ENCODE measurements around the gene FGF10.
A peak's percentile ranks its signal among the peaks of the same experiment; 100 is the strongest.

The FGF10 gene

DNA sequence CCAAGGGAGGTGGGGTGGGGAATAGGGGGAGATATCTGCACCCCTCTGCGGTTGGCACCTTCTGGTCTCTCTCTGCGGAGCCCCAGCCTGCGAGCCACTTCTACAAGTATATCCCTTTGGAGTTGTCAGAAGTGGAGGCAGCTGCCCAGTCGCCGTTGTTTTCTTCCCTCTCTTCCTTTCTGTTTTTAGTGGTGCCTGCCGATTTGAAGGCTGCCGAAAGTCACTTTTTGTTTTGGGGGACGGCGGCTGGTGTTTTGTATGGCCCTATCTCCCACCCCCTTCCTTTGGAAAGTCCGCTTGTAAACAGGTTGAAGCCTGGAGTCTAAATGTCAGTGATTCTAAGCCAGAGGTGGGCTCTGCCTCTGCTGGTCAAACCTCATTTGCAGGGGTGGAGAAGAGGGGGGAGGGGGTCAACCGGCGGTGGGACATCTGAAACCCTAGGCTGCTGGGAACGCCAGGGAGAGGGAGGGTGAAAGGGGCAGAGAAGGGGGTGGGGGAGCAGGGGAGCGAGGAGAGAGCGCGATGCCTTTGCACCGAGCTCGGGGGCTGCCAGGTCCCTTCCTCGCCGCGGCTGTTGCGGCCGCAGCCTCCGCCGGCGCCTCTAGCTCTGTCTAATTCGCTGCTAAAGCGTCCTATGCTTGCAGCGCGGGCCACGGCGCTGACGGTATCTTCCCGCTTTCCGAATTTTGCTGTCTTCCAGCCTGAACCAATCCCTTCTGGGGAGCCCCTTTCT lies at the start of gene FGF10:
Gene FGF10, minus strand, starts transcription at position 331 of the 733 bp plus-strand sequence. CDS start 738 bp downstream, outside the sequence.
- DNase-seq (ENCODE audit: low spot score in 2 of 2) = no peak
- Mint-ChIP-seq H3K4me1 (no peaks in the 10 kb centered on the region), H3K36me3 (no peaks in the 10 kb centered on the region), H3K9me3 (peaks cover 11% of the 10 kb centered on the region), H3K27ac (no peak within 1 kb of the TSS), H3K4me3 (no peak within 1 kb of the TSS)
- ATAC-seq = peak; percentile 34

DNA sequence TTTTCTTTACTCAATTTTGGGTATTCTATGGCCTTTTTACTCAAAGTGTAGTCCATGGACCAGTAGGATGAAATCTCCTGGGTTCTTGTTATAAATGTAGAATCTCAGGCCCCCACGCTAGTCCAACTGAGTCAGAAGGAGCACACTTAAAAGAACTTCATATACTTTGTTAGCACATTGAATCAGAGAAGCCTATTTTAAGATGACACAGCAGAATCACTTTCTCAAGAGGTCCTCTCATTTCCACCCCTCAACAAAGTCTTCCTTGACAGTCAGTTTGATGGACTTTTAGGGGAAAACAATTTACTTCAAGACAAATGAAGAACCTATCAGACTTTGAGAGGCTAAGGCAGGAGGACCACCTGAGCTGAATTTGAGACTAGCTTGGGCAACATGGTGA lies 37.7 kb upstream of the FGF10 start:
- H3K36me3 Mint-ChIP-seq = no peaks in the 10 kb centered on the region
- H3K4me1 Mint-ChIP-seq = no peaks in the 10 kb centered on the region
- H3K4me3 Mint-ChIP-seq = no peak overlapping the region
- DNase-seq (ENCODE audit: low spot score in 2 of 2) (no peak), ATAC-seq (no peak)
- peaks cover 11% of the 10 kb centered on the region for H3K9me3 Mint-ChIP-seq
- H3K27ac Mint-ChIP-seq = no peak overlapping the region

DNA sequence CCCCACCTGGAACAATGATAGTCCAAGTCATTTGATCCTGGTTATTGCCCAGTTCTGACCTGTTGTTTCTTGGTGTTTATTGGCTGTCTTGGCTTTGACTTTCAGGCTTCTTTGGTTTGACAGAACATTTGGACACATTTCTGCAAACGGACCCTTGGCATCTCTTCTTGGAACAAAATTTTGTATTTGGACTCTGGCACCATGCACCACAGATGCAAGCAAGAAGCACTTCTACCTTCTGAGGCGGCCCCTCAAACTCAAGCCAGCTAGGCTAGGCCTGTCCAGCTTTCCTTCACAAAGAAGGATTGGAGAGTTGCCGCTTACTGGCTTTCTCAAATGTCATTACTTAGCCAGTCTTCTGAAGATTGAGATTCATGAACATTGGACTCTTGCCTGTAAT lies 23.1 kb upstream of the FGF10 start:
- H3K4me3 Mint-ChIP-seq = no peak overlapping the region
- H3K9me3 Mint-ChIP-seq = peaks cover 13% of the 10 kb centered on the region
- ATAC-seq = no peak
- H3K27ac Mint-ChIP-seq = no peak overlapping the region
- no peak for DNase-seq (ENCODE audit: low spot score in 2 of 2)
- no peaks in the 10 kb centered on the region for H3K4me1 Mint-ChIP-seq
- H3K36me3 Mint-ChIP-seq = no peaks in the 10 kb centered on the region

DNA sequence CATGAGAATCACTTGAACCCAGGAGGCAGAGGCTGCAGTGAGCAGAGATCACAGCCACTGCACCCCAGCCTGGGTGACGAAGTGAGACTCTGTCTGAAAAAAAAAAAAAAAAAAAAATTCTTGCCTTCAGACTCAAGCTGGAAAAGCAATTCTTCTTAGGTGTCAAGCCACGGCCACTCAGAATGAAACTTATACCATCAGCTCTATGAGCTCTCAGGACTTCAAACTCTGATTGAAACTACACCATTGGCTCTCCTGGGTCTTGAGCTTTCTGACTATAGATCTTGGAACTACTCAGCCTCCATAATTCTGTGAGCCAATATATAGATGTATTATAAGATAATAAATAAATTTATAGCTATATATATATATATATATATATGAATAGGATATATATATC lies 12.9 kb upstream of the FGF10 start:
- Mint-ChIP-seq H3K4me3 (no peak overlapping the region), H3K4me1 (no peaks in the 10 kb centered on the region), H3K27ac (no peak overlapping the region), H3K36me3 (no peaks in the 10 kb centered on the region), H3K9me3 (peaks cover 6% of the 10 kb centered on the region)
- ATAC-seq (peak; percentile 45), DNase-seq (ENCODE audit: low spot score in 2 of 2) (no peak)

DNA sequence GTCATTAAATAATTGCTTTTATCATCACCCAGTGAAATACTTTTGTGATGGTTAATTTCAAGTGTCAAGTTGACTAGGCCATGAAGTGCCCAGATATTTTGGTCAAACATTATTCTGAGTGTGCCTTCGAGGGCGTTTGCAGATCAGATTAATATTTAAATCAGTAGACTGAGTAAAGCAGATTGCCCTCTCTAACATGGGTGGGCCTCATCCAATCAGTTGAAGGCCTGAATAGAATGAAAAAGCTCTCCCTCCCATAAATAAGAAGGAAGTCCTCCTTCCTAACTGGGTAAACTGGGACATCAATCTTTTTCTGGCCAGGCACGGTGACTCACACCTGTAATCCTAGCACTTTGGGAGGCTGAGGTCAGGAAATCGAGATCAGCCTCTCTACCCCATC lies 12.4 kb upstream of the FGF10 start:
- Mint-ChIP-seq H3K4me1 (no peaks in the 10 kb centered on the region), H3K4me3 (no peak overlapping the region), H3K9me3 (peaks cover 9% of the 10 kb centered on the region), H3K36me3 (no peaks in the 10 kb centered on the region), H3K27ac (no peak overlapping the region)
- no peak for DNase-seq (ENCODE audit: low spot score in 2 of 2)
- no peak for ATAC-seq

DNA sequence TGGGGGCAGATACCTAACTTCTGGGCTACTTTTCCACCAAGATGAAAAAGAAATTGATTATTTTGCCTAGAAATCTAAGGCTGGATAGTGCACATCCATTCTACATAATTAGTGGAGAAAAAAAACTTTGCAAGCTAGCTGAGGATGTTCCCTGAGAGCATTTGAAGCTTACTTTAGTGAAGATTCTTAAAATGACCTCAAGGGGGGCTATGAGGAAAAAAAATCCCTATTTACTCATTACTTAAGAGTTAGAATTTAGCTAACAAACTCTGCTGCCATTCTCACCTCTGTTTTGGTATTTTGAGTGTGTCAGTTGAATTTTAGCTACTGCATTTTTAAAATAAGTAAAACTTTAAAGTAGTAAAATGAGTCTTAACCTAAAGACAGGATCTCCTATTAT lies 9.2 kb upstream of the FGF10 start:
- no peak overlapping the region for H3K27ac Mint-ChIP-seq
- DNase-seq (ENCODE audit: low spot score in 2 of 2) (no peak), ATAC-seq (no peak)
- H3K4me1 Mint-ChIP-seq = no peaks in the 10 kb centered on the region
- H3K36me3 Mint-ChIP-seq = no peaks in the 10 kb centered on the region
- no peak overlapping the region for H3K4me3 Mint-ChIP-seq
- peaks cover 13% of the 10 kb centered on the region for H3K9me3 Mint-ChIP-seq

DNA sequence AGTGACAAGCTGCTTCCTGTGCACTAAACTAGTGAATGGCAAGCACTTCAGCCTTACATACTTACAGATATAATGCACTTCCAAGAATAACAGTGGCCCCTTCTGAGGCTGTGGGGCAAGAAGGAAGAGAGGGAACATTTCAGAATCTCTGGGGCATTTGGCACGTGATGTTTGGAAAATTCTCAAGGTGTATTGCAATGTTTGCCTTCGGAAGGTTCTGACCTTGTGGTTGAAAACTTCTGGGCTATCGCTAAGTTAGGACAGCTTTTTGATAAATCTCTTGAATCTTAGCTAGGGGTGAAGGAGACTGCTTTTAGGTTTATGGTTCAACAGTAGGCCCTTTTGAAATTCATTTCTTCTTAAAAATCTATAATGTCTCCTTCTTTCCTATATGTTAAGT lies 7.1 kb upstream of the FGF10 start:
- DNase-seq (ENCODE audit: low spot score in 2 of 2) = no peak

DNA sequence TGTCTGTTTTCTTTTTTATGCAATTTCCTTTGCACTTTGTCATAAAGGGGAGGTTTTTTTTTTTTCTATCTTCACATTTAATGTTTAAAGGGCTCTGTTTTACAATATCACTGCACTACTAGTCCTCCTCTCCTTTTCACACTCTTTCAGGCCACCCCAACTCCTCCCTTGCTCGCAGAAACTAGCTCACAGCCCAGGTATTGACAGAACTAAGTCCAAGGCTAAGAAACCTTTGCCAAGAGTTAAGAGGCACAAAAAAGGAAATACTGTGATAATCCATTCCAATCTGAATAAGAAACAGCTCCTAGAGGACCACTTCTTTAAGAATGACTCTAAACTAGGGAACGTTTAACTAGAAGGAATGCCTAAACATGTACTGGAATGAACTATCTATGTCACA lies 1.1 kb upstream of the FGF10 start:
- peaks cover 16% of the 10 kb centered on the region for H3K9me3 Mint-ChIP-seq
- DNase-seq (ENCODE audit: low spot score in 2 of 2) (no peak), ATAC-seq (no peak)
- H3K4me3 Mint-ChIP-seq = no peak overlapping the region
- no peak overlapping the region for H3K27ac Mint-ChIP-seq
- H3K4me1 Mint-ChIP-seq = no peaks in the 10 kb centered on the region
- H3K36me3 Mint-ChIP-seq = no peaks in the 10 kb centered on the region

More for the DNA sequence above, 7.1 kb upstream of the FGF10 start:
- no peak overlapping the region for H3K4me3 Mint-ChIP-seq
- no peak for ATAC-seq
- no peak overlapping the region for H3K27ac Mint-ChIP-seq
- H3K4me1 Mint-ChIP-seq = no peaks in the 10 kb centered on the region
- H3K9me3 Mint-ChIP-seq = peaks cover 15% of the 10 kb centered on the region
- no peaks in the 10 kb centered on the region for H3K36me3 Mint-ChIP-seq

DNA sequence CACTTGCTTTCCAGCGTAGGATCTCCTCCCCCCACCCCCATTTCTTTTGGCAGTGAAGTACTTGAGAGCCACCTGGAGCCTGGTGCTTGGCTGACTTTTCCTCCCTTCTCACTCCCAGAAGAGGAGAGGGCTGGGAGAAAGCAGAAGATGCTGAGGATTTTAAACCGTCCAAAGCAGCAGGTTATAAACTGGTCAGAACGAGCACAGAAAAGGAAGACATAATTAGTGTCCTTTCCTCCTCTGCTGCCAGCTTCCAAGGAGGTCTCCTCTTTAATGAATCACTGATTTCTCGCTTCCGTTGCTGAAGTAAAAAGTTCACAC lies 563 bp upstream of the FGF10 start:
- Mint-ChIP-seq H3K36me3 (no peaks in the 10 kb centered on the region), H3K4me1 (no peaks in the 10 kb centered on the region), H3K27ac (no peak overlapping the region), H3K4me3 (no peak overlapping the region), H3K9me3 (peaks cover 12% of the 10 kb centered on the region)
- ATAC-seq (no peak), DNase-seq (ENCODE audit: low spot score in 2 of 2) (no peak)

DNA sequence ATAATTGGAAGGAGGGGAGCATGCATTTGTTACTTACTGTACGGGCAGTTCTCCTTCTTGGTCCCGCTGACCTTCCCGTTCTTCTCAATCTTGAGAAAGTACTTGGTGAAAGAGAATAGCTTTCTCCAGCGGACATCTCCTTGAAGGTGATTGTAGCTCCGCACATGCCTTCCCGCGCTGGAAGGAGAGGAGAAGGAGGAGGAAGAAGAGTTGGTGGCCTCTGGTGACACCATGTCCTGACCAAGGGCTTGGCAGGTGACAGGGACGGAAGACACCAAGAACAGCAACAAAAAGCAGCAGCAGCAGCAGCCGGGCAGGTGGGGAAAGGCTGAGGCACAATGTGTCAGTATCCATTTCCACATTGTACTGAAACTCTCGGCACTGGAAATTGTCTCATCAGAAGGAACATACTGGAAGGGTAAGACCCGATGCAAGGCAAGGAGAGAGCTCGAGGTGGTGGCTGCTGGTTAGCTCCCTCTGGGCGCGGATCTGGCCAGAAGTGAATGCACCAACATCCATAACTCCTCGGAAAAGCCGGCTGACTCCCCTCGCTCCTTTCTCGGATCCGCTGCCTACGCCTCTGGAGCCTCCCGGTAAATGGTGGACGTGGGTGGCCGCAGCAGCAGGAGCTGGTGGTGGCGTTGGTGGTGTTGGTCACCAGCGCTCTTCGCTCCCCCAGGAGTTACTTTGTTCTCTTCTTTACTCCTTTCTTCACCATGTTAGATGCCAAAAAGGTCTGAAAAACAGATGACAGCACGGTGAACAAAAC lies 715 bp downstream of the FGF10 start:
- DNase-seq (ENCODE audit: low spot score in 2 of 2) (no peak), ATAC-seq (no peak)
- Mint-ChIP-seq H3K4me1 (no peaks in the 10 kb centered on the region), H3K9me3 (peaks cover 11% of the 10 kb centered on the region), H3K36me3 (no peaks in the 10 kb centered on the region), H3K4me3 (no peak overlapping the region), H3K27ac (no peak overlapping the region)

DNA sequence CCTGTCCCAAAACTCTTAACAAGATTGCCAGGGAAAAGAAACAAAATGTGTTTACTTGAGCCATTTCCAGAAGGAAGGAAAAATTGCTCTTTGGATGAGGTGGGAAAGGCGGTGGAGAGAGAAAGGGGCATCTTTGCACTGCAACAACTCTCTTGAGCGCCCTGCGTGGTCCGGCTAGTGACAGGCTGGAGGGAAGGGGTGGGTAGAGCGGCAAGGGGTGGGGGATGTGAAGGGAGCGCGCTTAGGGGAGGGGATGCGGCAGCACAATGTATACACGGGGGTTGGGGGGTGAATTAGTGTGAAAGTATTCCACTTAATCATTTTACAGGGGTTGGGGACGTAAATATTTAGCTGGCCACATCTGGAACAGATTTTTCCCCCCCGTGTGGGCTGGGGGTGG lies 1.3 kb downstream of the FGF10 start:
- Mint-ChIP-seq H3K27ac (no peak overlapping the region), H3K36me3 (no peaks in the 10 kb centered on the region), H3K9me3 (peaks cover 11% of the 10 kb centered on the region), H3K4me1 (no peaks in the 10 kb centered on the region), H3K4me3 (no peak overlapping the region)
- ATAC-seq (no peak), DNase-seq (ENCODE audit: low spot score in 2 of 2) (no peak)

DNA sequence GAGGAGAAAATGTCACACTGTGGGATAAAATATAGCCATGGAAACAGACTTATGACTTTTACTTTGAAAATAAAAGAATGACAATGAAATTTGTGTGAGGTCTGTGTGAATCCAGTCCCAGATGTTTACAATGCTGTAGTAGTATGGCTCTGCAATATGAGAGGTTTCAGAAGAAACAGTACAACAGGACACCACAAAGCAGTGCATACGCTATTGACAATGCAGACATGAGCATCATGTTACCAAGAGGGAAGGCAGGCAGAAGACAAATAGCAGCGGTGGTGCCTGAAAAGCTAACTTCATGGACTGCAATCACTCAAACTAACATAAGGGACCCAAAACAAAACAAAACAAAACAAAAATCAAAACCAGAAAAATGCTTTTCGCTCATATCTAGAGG lies 1.8 kb downstream of the FGF10 start:
- H3K4me1 Mint-ChIP-seq = no peaks in the 10 kb centered on the region
- H3K36me3 Mint-ChIP-seq = no peaks in the 10 kb centered on the region
- H3K9me3 Mint-ChIP-seq = peaks cover 11% of the 10 kb centered on the region
- H3K4me3 Mint-ChIP-seq = no peak overlapping the region
- ATAC-seq = no peak
- no peak for DNase-seq (ENCODE audit: low spot score in 2 of 2)
- no peak overlapping the region for H3K27ac Mint-ChIP-seq

DNA sequence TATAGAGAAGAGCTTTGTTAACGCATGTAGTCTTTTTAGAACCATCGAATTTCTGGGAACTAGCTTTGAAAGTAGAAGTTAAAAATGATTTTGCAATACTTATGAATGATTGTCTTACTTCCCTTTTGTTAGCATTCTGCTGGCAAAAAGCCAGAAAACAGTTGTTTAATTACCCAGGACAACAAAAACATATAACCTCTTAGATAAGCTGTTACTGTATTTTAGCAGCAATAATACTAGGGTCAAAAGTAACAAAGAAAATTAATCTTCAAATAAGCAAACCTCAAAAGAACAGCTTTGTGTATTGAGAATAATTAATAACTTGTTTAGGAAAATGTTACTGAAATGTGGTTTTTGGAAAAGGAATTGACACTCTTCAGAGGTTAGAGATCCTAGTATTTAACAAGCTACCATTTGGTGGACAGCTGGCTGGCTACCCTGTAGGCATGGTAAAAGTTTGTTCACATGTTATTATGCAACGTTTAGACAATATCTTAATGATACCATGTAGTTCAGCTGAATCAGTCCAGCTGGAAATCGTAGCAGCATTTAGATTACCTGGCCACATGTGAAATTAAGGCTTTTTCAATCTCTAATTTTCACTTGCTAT lies 3.8 kb downstream of the FGF10 start:
- no peaks in the 10 kb centered on the region for H3K4me1 Mint-ChIP-seq
- DNase-seq (ENCODE audit: low spot score in 2 of 2) = no peak
- peaks cover 8% of the 10 kb centered on the region for H3K9me3 Mint-ChIP-seq
- no peak for ATAC-seq
- H3K27ac Mint-ChIP-seq = no peak overlapping the region
- no peak overlapping the region for H3K4me3 Mint-ChIP-seq
- no peaks in the 10 kb centered on the region for H3K36me3 Mint-ChIP-seq

DNA sequence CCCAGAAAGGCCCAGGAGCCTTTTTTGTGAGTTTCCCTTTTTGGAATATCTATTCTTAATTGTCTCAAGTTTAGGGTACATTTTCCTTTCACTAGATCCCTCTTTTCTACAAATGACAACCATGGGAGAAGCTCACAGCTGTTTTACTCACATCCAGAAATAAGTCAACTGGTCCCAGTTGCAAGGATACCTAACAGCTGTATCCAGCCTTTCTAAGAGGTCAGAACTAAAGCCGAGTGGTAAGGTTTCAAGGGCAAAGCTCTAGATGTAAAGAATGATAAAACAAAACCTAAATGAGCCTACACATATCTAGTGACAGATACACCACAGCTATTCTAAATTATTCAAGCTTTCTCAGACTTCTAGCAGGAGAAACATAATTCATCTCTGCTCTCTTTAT lies 4.4 kb downstream of the FGF10 start:
- Mint-ChIP-seq H3K4me1 (no peaks in the 10 kb centered on the region), H3K36me3 (no peaks in the 10 kb centered on the region), H3K27ac (no peak overlapping the region), H3K9me3 (peaks cover 9% of the 10 kb centered on the region), H3K4me3 (no peak overlapping the region)
- DNase-seq (ENCODE audit: low spot score in 2 of 2) (no peak), ATAC-seq (no peak)

DNA sequence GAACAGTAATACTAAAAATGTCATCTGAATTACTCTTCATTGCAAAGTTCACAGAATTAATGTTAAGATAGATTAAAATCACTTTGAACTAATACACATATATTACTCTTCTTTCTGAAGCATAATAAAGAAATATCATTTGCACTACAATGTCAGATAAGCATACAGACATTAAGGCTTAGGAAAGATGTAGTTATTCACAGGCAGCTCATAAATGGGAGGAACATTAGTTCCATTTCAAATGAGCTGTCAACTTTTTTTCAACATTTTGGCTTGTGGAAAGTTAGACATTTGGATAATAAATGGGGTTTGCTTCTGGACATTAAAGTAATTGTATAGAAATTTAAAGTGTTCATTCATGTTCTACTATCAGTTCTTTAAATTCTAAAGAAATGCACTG lies 6.3 kb downstream of the FGF10 start:
- no peak overlapping the region for H3K27ac Mint-ChIP-seq
- no peak for DNase-seq (ENCODE audit: low spot score in 2 of 2)
- ATAC-seq = no peak
- H3K36me3 Mint-ChIP-seq = no peaks in the 10 kb centered on the region
- H3K9me3 Mint-ChIP-seq = peaks cover 17% of the 10 kb centered on the region
- H3K4me3 Mint-ChIP-seq = no peak overlapping the region
- H3K4me1 Mint-ChIP-seq = no peaks in the 10 kb centered on the region

DNA sequence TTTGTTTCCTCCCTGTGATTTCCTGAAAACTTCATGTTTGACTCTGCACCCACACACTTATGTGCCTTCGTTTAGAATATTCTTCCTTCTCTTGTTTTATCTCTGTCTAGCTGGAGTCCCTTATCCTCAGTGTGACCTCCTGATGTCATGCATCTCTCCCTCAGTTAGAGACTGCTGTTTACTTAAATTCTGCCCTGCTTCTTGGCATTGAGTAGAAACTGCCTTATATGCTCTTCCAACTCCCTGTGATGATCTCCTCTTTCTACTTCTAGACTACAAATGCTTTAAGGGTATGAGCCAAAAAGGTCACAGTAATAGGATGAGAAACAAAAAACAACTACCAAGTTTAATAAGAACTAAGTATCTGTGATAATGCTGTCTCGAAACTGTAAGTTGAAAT lies 12.2 kb downstream of the FGF10 start:
- no peaks in the 10 kb centered on the region for H3K36me3 Mint-ChIP-seq
- ATAC-seq (no peak), DNase-seq (ENCODE audit: low spot score in 2 of 2) (no peak)
- H3K27ac Mint-ChIP-seq = no peak overlapping the region
- H3K4me3 Mint-ChIP-seq = no peak overlapping the region
- H3K4me1 Mint-ChIP-seq = no peaks in the 10 kb centered on the region
- peaks cover 22% of the 10 kb centered on the region for H3K9me3 Mint-ChIP-seq
